H9 (cell line): ENCODE data around the gene TSC1. TPM values are rescaled to one million over a fixed set of nuclear protein-coding genes. Genes with fewer than 3 reads are reported as not detected.

Source experiments
- DNase-seq: peaks from one replicate; pipeline ENCODE4 v3.0.0-alpha.2; 2017
- H2AFZ ChIP-seq: one replicate; pipeline ENCODE4 v1.6.1; 2013; ENCODE audit warnings: mild to moderate bottlenecking, low read length, control low read depth, moderate library complexity
- H2AK5ac ChIP-seq: 2 replicates; pipeline ENCODE4 v1.6.1; 2013; ENCODE audit warnings: low read length, control low read depth, mixed read lengths; ENCODE audit not compliant: insufficient read length
- H2BK120ac ChIP-seq: one replicate; pipeline ENCODE4 v1.6.1; 2013; ENCODE audit warnings: low read depth, mild to moderate bottlenecking, low read length, control low read depth, inconsistent platforms; ENCODE audit not compliant: poor library complexity, severe bottlenecking
- H2BK12ac ChIP-seq: 2 replicates; pipeline ENCODE4 v1.6.1; 2013; ENCODE audit warnings: low read length, control low read depth, mixed read lengths, low read depth; ENCODE audit not compliant: insufficient read length
- H2BK15ac ChIP-seq: 2 replicates; pipeline ENCODE4 v1.6.1; 2013; ENCODE audit warnings: low read depth, low read length, control low read depth
- H2BK20ac ChIP-seq: one replicate; pipeline ENCODE4 v1.6.1; 2013; ENCODE audit warnings: low read depth, mild to moderate bottlenecking, low read length, control low read depth, inconsistent platforms; ENCODE audit not compliant: poor library complexity, severe bottlenecking
- H2BK5ac ChIP-seq: 2 replicates; pipeline ENCODE4 v1.6.1; 2013; ENCODE audit warnings: low read length, control low read depth, mixed read lengths; ENCODE audit not compliant: insufficient read length
- H3K14ac ChIP-seq: 2 replicates; pipeline ENCODE4 v1.6.1; 2013; ENCODE audit warnings: low read length, control low read depth; ENCODE audit not compliant: insufficient read depth
- H3K18ac ChIP-seq: 2 replicates; pipeline ENCODE4 v1.6.1; 2013; ENCODE audit warnings: low read depth, mild to moderate bottlenecking, mixed read lengths, low read length, control low read depth; ENCODE audit not compliant: insufficient read length
- H3K23ac ChIP-seq: 2 replicates; pipeline ENCODE4 v1.6.1; 2013; ENCODE audit warnings: low read length, control low read depth, mixed read lengths, low read depth; ENCODE audit not compliant: insufficient read length
- H3K23me2 ChIP-seq: 2 replicates; pipeline ENCODE4 v1.6.1; 2013; ENCODE audit warnings: low read depth, mild to moderate bottlenecking, mixed read lengths, low read length, control low read depth; ENCODE audit not compliant: insufficient read length, poor library complexity, severe bottlenecking
- H3K27ac ChIP-seq: 2 replicates; pipeline ENCODE4 v1.5.1; 2013; ENCODE audit warnings: low read length, control low read depth, mixed read lengths, low read depth; ENCODE audit not compliant: insufficient read length
- H3K27me3 ChIP-seq: 2 replicates; pipeline ENCODE4 v1.6.1; 2013; ENCODE audit warnings: low read length, control low read depth, inconsistent platforms; ENCODE audit not compliant: insufficient read depth
- H3K4ac ChIP-seq: 2 replicates; pipeline ENCODE4 v1.6.1; 2013; ENCODE audit warnings: low read depth, mild to moderate bottlenecking, control low read depth, inconsistent platforms, low read length, moderate library complexity
- H3K4me1 ChIP-seq: 2 replicates; pipeline ENCODE4 v1.6.1; 2013; ENCODE audit warnings: low read length, control low read depth, inconsistent platforms; ENCODE audit not compliant: insufficient read depth
- H3K4me2 ChIP-seq: 2 replicates; pipeline ENCODE4 v1.6.1; 2013; ENCODE audit warnings: low read length, control low read depth, mixed read lengths; ENCODE audit not compliant: insufficient read length, insufficient read depth
- H3K56ac ChIP-seq: 2 replicates; pipeline ENCODE4 v1.6.1; 2013; ENCODE audit warnings: low read depth, mild to moderate bottlenecking, mixed read lengths, low read length, control low read depth; ENCODE audit not compliant: insufficient read length
- H3K79me1 ChIP-seq: 2 replicates; pipeline ENCODE4 v1.6.1; 2013; ENCODE audit warnings: low read depth, mild to moderate bottlenecking, moderate library complexity, low read length, control low read depth, inconsistent platforms; ENCODE audit not compliant: insufficient read depth, poor library complexity, severe bottlenecking
- H3K79me2 ChIP-seq: 2 replicates; pipeline ENCODE4 v1.6.1; 2013; ENCODE audit warnings: low read length, control low read depth, inconsistent platforms; ENCODE audit not compliant: insufficient read depth
- H3K9ac ChIP-seq: 2 replicates; pipeline ENCODE4 v1.6.1; 2013; ENCODE audit warnings: low read length, control low read depth, mixed read lengths; ENCODE audit not compliant: insufficient read length; ENCODE audit errors: extremely low read depth
- H3K9me3 ChIP-seq: one replicate; pipeline ENCODE4 v1.6.1; 2013; ENCODE audit warnings: low read depth, low read length, inconsistent platforms; ENCODE audit not compliant: control insufficient read depth
- H3T11ph ChIP-seq: one replicate; pipeline ENCODE4 v1.6.1; 2013; ENCODE audit warnings: mild to moderate bottlenecking, low read length, control low read depth, inconsistent platforms
- H4K20me1 ChIP-seq: one replicate; pipeline ENCODE4 v1.6.1; 2013; ENCODE audit not compliant: control insufficient read depth, insufficient read length, insufficient read depth
- H4K5ac ChIP-seq: 2 replicates; pipeline ENCODE4 v1.6.1; 2013; ENCODE audit warnings: low read depth, mild to moderate bottlenecking, mixed read lengths, low read length, control low read depth; ENCODE audit not compliant: insufficient read length
- H4K8ac ChIP-seq: replicated peaks from 2 replicates; pipeline ENCODE4 v1.6.1; 2013; ENCODE audit warnings: low read length, control low read depth, mixed read lengths, low read depth; ENCODE audit not compliant: insufficient read length
- H4K91ac ChIP-seq: 2 replicates; pipeline ENCODE4 v1.6.1; 2013; ENCODE audit warnings: low read depth, mild to moderate bottlenecking, moderate library complexity, mixed read lengths, low read length, control low read depth; ENCODE audit not compliant: insufficient read length
- H3K27ac Mint-ChIP-seq, 3 experiments: 2 replicates in 2 of 3; 3 replicates in 1 of 3; pipeline ENCODE4 v1.8.0; 2020 to 2021; ENCODE audit warnings: mixed read lengths in 3 of 3, mild to moderate bottlenecking in 1 of 3, moderate library complexity in 1 of 3
- H3K27me3 Mint-ChIP-seq: 2 replicates; pipeline ENCODE4 v1.8.0; 2021; ENCODE audit warnings: low read depth, mild to moderate bottlenecking, moderate library complexity, mixed read lengths
- H3K36me3 Mint-ChIP-seq, 3 experiments: 2 replicates in 2 of 3; 3 replicates in 1 of 3; pipeline ENCODE4 v1.8.0; 2020 to 2021; ENCODE audit warnings: low read depth in 3 of 3, mixed read lengths in 3 of 3; ENCODE audit not compliant: insufficient read depth in 1 of 3
- H3K4me1 Mint-ChIP-seq, 2 experiments: 2 replicates each; pipeline ENCODE4 v1.8.0; 2020; ENCODE audit warnings: mixed read lengths in 2 of 2
- H3K4me3 Mint-ChIP-seq, 2 experiments: 2 replicates in 1 of 2; 3 replicates in 1 of 2; pipeline ENCODE4 v1.8.0; 2020 to 2021; ENCODE audit warnings: mild to moderate bottlenecking in 2 of 2, mixed read lengths in 2 of 2, moderate library complexity in 1 of 2
- H3K9me3 Mint-ChIP-seq, 2 experiments: 2 replicates in 1 of 2; 3 replicates in 1 of 2; pipeline ENCODE4 v1.8.0; 2020; ENCODE audit warnings: mild to moderate bottlenecking in 2 of 2, mixed read lengths in 2 of 2, moderate library complexity in 1 of 2
- WGBS: extraction: QIAGEN DNeasy Blood & Tissue Kit; methylation state at CpG from one replicate; pipeline ENCODE4 v1.1.7; 2013; ENCODE audit warnings: missing lambda C conversion rate, low lambda C conversion rate, mixed read lengths; ENCODE audit not compliant: insufficient read length; ENCODE audit errors: extremely low coverage; 5-methylcytosine and 5-hydroxymethylcytosine counted together
- total RNA-seq: library from RNA; stranded (reverse); gene quantifications from 2 replicates; pipeline ENCODE4 v1.2.1, GENCODE V29; 2021
- TF ChIP-seq, protein P1 (sequence below): fragments of 200-600 bp; sonication (generic); conservative IDR thresholded peaks from 3 replicates; pipeline ENCODE4 v1.8.0; 2021; ENCODE audit warnings: antibody characterized with exemption, mild to moderate bottlenecking

Gene TSC1
- total RNA-seq, 1 experiment from 2014 or later: 32.7 TPM

DNA sequence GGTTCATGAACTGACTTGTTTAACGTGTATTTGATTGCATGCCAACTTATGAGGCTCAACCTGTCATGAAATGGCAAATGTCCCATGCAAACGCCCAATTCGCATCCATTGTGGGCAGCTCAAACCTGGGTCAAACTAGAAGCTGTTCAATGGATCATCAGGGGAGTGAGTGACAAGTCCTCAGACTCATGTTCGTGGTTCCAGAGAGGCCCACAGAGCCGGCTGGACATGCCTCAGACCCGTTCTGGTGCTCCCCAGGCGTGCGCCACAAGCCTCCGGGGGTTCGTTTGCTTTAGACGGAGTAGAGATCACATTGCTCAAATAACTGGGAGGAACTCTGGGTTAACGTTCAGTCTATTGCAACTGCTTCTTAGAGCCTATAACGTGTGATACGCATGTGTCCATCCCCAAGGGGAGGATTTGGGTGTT is 49.1 kb upstream of the TSC1 start:
- H4K20me1 ChIP-seq: no peaks in the 10 kb centered on the region
- no peak overlapping the region for H3T11ph ChIP-seq
- H2BK12ac ChIP-seq: no peak overlapping the region
- no peak overlapping the region for H2BK5ac ChIP-seq
- H2BK15ac ChIP-seq: no peak overlapping the region
- Mint-ChIP-seq H3K27me3 (peaks cover 61% of the 10 kb centered on the region), H3K4me1 (peaks cover 16 to 21% of the 10 kb centered on the region in 2 experiments), H3K9me3 (peaks cover 0 to 6% of the 10 kb centered on the region in 2 experiments; a peak in 4 of 5 replicates), H3K36me3 (no peaks in the 10 kb centered on the region), H3K4me3 (no peak overlapping the region), H3K27ac (no peak overlapping the region)
- no peak overlapping the region for H4K8ac ChIP-seq
- H3K9me3 ChIP-seq: no peaks in the 10 kb centered on the region
- no peak overlapping the region for H3K56ac ChIP-seq
- H4K5ac ChIP-seq: no peak overlapping the region
- H3K23me2 ChIP-seq: no peaks in the 10 kb centered on the region
- H3K14ac ChIP-seq: no peak overlapping the region
- H2BK20ac ChIP-seq: no peak overlapping the region
- H2BK120ac ChIP-seq: no peak overlapping the region
- no peak overlapping the region for H3K18ac ChIP-seq
- no CpG with 5 or more reads among the region's 14 CpGs for WGBS
- no peak overlapping the region for H3K9ac ChIP-seq
- no peaks in the 10 kb centered on the region for H3K79me1 ChIP-seq
- TF ChIP-seq, protein P1, sequence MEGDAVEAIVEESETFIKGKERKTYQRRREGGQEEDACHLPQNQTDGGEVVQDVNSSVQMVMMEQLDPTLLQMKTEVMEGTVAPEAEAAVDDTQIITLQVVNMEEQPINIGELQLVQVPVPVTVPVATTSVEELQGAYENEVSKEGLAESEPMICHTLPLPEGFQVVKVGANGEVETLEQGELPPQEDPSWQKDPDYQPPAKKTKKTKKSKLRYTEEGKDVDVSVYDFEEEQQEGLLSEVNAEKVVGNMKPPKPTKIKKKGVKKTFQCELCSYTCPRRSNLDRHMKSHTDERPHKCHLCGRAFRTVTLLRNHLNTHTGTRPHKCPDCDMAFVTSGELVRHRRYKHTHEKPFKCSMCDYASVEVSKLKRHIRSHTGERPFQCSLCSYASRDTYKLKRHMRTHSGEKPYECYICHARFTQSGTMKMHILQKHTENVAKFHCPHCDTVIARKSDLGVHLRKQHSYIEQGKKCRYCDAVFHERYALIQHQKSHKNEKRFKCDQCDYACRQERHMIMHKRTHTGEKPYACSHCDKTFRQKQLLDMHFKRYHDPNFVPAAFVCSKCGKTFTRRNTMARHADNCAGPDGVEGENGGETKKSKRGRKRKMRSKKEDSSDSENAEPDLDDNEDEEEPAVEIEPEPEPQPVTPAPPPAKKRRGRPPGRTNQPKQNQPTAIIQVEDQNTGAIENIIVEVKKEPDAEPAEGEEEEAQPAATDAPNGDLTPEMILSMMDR: no peak
- no peak overlapping the region for H2AK5ac ChIP-seq
- no peak overlapping the region for H3K4me2 ChIP-seq
- H3K4ac ChIP-seq: no peak overlapping the region
- no peak for DNase-seq
- no peak overlapping the region for H3K23ac ChIP-seq
- H3K27me3 ChIP-seq: no peaks in the 10 kb centered on the region
- H3K27ac ChIP-seq: no peak overlapping the region
- H3K4me1 ChIP-seq: peaks cover 3% of the 10 kb centered on the region; the same call in 1 of the 2 replicates
- H4K91ac ChIP-seq: no peak overlapping the region
- H3K79me2 ChIP-seq: no peaks in the 10 kb centered on the region
- H2AFZ ChIP-seq: no peak overlapping the region
